Coronary artery (tissue), 2 donors: ENCODE data around the gene BMPER.

Experiments used
- DNase-seq: peaks from one replicate; pipeline ENCODE4 v3.0.0-alpha.2; 2017; ENCODE audit warnings: low spot score
- H3K27ac ChIP-seq, 2 donors: fragments of 200-600 bp; sonication (generic); one replicate each; pipeline ENCODE4 v1.5.1; 2016 to 2019
- H3K4me3 ChIP-seq: fragments of 200-600 bp; sonication (generic); 2 replicates; pipeline ENCODE4 v1.5.1; 2016; ENCODE audit warnings: mild to moderate bottlenecking, moderate library complexity
- TF ChIP-seq, protein P1 (sequence below): fragments of 200-600 bp; sonication (generic); IDR thresholded peaks from one replicate; pipeline ENCODE4 v1.5.1; 2019; ENCODE audit warnings: antibody characterized with exemption

BMPER gene

GRCh38 chr7:34064519-34065158, 159.3 kb downstream of the BMPER start:
- no peak overlapping the region for H3K27ac ChIP-seq
- DNase-seq = no peak
- TF ChIP-seq, protein P1, sequence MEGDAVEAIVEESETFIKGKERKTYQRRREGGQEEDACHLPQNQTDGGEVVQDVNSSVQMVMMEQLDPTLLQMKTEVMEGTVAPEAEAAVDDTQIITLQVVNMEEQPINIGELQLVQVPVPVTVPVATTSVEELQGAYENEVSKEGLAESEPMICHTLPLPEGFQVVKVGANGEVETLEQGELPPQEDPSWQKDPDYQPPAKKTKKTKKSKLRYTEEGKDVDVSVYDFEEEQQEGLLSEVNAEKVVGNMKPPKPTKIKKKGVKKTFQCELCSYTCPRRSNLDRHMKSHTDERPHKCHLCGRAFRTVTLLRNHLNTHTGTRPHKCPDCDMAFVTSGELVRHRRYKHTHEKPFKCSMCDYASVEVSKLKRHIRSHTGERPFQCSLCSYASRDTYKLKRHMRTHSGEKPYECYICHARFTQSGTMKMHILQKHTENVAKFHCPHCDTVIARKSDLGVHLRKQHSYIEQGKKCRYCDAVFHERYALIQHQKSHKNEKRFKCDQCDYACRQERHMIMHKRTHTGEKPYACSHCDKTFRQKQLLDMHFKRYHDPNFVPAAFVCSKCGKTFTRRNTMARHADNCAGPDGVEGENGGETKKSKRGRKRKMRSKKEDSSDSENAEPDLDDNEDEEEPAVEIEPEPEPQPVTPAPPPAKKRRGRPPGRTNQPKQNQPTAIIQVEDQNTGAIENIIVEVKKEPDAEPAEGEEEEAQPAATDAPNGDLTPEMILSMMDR = no peak
- H3K4me3 ChIP-seq = no peak overlapping the region

GRCh38 chr7:34066411-34066810, 161.1 kb downstream of the BMPER start:
- TF ChIP-seq, protein P1 = no peak
- H3K27ac ChIP-seq = no peak overlapping the region
- no peak for DNase-seq
- no peak overlapping the region for H3K4me3 ChIP-seq

DNA sequence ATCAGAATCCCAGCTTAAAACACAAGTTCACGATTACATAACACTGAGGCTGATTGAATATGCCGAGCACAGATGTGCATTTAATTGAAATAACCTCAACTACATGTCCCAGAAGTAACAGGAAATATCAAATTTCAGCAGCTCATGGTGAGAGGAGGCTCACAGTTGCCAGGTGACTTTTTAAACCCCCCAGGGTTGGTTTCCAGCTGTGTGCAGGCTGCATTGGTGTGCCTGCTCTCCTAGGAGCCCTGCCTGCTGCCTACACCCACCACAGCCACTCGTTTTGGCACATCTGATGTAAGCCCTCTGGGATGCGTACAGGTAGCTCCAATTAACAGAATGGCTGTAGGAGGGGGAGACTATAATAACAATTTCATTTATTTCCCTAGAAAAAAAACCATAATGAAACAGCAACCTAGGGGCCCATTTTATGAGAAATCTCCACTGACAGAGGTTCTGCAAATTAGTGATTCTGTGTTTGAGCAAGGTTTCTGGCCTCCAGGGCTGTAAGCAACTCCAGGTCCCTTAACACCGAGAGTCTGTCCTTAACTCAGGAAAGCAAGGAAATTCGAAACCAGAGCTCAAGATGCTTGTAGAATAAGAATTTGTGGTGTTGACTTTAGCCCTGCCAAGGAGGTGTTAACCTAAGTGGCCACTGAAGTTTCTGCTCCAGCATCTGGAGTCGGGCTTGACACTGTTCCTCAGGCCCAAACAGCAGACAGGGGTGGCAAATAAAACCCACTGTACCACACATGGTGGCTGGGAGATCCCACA, 161.9 kb downstream of the BMPER start:
- no peak for DNase-seq
- no peak overlapping the region for H3K27ac ChIP-seq
- TF ChIP-seq, protein P1 = no peak
- no peak overlapping the region for H3K4me3 ChIP-seq

GRCh38 chr7:34069676-34070075, 164.3 kb downstream of the BMPER start:
- TF ChIP-seq, protein P1 = no peak
- Histone ChIP-seq H3K4me3 (no peak overlapping the region), H3K27ac (no peak overlapping the region)
- DNase-seq = no peak

GRCh38 chr7:34070511-34071323, 165.4 kb downstream of the BMPER start:
- TF ChIP-seq, protein P1 = no peak
- DNase-seq = no peak
- H3K27ac ChIP-seq = no peak overlapping the region
- no peak overlapping the region for H3K4me3 ChIP-seq

DNA sequence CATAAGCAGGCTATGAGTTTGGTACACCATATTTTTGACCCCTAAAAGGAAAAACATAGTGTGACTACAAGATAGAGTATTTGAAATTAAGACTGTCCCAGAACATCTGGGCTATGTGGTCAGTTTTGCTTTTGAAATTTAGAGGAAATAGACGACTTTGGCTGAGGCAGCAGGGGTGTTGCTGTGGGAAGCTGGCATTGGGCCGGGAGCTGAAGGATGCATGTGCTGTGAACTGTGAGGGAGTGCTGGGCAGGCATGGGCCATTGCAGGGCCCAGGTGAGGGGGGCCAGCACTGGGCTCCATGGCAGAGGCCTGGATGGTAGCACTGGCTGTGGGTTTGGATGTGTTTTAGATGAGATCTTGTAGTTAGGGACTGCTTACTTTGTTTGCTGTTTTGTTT, 168.3 kb downstream of the BMPER start:
- H3K27ac ChIP-seq = no peak overlapping the region
- no peak for DNase-seq
- TF ChIP-seq, protein P1 = no peak
- no peak overlapping the region for H3K4me3 ChIP-seq
